Type B pancreatic cell (in vitro differentiated cells): ENCODE results near the gene PPFIA1. TPM values are rescaled to one million over a fixed set of nuclear protein-coding genes. Genes with fewer than 3 reads are reported as not detected.

Experiments used
- DNase-seq: peaks from one replicate; pipeline ENCODE4 v3.0.0; 2021; ENCODE audit warnings: mixed read lengths; ENCODE audit not compliant: unreplicated experiment; ENCODE audit errors: extremely low spot score
- H3K27ac Mint-ChIP-seq: 2 replicates; pipeline ENCODE4 v1.8.0; 2021; ENCODE audit warnings: mild to moderate bottlenecking, mixed read lengths
- H3K27me3 Mint-ChIP-seq: 2 replicates; pipeline ENCODE4 v1.8.0; 2021; ENCODE audit warnings: mixed read lengths
- H3K36me3 Mint-ChIP-seq: 2 replicates; pipeline ENCODE4 v1.8.0; 2021; ENCODE audit warnings: mixed read lengths
- H3K4me1 Mint-ChIP-seq: one replicate; pipeline ENCODE4 v1.8.0; 2021; ENCODE audit warnings: mixed read lengths; ENCODE audit not compliant: unreplicated experiment
- H3K4me3 Mint-ChIP-seq: 2 replicates; pipeline ENCODE4 v1.8.0; 2021; ENCODE audit warnings: mild to moderate bottlenecking, mixed read lengths
- H3K9me3 Mint-ChIP-seq: 2 replicates; pipeline ENCODE4 v1.8.0; 2021; ENCODE audit warnings: mixed read lengths
- microRNA-seq: library from miRNA; unstranded; fragments of <30 nt; microRNA quantifications from one replicate; pipeline ENCODE4, GENCODE V29; 2020
- total RNA-seq: library from RNA; stranded (reverse); gene quantifications from 2 replicates; pipeline ENCODE4 v1.2.1, GENCODE V29; 2021; ENCODE audit warnings: low replicate concordance
- TF ChIP-seq, protein P1 (sequence below): fragments of 200-600 bp; sonication (generic); conservative IDR thresholded peaks from 2 replicates; pipeline ENCODE4 v1.5.0; 2021; ENCODE audit warnings: antibody characterized with exemption, mild to moderate bottlenecking

Gene PPFIA1
- total RNA-seq, 1 donor from 2014 or later, result 57.0 TPM

DNA sequence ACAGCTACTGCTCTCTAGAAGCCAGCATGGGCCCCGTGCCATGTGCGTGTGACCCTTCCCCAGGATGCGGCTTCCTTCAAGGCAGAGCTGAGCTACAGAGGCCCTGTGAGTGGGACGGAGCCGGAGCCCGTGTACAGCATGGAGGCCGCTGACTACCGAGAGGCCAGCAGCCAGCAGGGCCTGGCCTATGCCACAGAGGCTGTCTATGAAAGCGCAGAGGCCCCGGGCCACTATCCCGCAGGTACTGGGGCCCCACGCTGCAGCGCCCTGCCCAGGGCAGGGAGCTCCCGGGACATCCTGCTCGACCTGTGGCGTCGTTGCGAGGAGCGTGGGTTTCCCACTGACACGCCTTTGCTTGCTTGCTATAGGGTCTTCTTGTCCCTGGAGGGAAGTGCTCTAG is 162.5 kb downstream of the PPFIA1 start:
- no peak for DNase-seq
- H3K4me1 Mint-ChIP-seq, result no peaks in the 10 kb centered on the region
- H3K27me3 Mint-ChIP-seq, result no peaks in the 10 kb centered on the region
- H3K27ac Mint-ChIP-seq, result no peak overlapping the region
- H3K4me3 Mint-ChIP-seq, result no peak overlapping the region
- no peaks in the 10 kb centered on the region for H3K9me3 Mint-ChIP-seq
- TF ChIP-seq, protein P1, sequence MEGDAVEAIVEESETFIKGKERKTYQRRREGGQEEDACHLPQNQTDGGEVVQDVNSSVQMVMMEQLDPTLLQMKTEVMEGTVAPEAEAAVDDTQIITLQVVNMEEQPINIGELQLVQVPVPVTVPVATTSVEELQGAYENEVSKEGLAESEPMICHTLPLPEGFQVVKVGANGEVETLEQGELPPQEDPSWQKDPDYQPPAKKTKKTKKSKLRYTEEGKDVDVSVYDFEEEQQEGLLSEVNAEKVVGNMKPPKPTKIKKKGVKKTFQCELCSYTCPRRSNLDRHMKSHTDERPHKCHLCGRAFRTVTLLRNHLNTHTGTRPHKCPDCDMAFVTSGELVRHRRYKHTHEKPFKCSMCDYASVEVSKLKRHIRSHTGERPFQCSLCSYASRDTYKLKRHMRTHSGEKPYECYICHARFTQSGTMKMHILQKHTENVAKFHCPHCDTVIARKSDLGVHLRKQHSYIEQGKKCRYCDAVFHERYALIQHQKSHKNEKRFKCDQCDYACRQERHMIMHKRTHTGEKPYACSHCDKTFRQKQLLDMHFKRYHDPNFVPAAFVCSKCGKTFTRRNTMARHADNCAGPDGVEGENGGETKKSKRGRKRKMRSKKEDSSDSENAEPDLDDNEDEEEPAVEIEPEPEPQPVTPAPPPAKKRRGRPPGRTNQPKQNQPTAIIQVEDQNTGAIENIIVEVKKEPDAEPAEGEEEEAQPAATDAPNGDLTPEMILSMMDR, result no peak
- H3K36me3 Mint-ChIP-seq, result peaks cover 17% of the 10 kb centered on the region

DNA sequence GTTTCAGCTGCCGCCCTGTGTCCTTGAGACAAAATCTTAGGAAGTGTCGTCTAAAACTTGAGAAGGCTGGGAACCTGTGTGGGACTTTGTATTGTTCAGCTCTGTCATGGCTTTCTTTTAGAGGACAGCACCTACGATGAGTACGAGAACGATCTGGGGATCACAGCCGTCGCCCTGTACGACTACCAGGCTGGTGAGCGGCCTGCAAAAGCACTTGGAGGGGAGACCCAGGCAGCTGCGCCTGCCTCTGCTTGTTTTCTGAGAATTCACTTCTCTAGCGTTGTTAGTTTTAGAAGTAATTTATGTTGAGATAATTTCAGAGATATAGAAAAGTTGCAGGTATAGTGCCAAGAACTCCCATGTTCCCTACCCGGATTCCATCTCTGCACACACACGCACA is 163.0 kb downstream of the PPFIA1 start:
- Mint-ChIP-seq H3K4me3 (no peak overlapping the region), H3K27me3 (no peaks in the 10 kb centered on the region), H3K36me3 (peaks cover 19% of the 10 kb centered on the region), H3K4me1 (no peaks in the 10 kb centered on the region), H3K27ac (no peak overlapping the region), H3K9me3 (no peaks in the 10 kb centered on the region)
- TF ChIP-seq, protein P1, result no peak
- no peak for DNase-seq

Small RNA genes lying within 50 kb of the gene (microRNA-seq; reads per million reads assigned to microRNA genes)
- gene MIR548K, result 5.0 reads per million, percentile 18 among the genes with 10 or more reads in this experiment

Other genes starting within 250 kb of the PPFIA1 start
- gene ANO1, start 192.4 kb upstream of the PPFIA1 start, total RNA-seq, result 14.9 and 29.2 TPM in 2 replicates
- 24.0 TPM in 2 replicates for gene FADD, start 67.4 kb upstream of the PPFIA1 start, total RNA-seq
- 211 and 264 TPM in 2 replicates for gene CTTN, start 127.8 kb downstream of the PPFIA1 start, total RNA-seq